Upper lobe of left lung (tissue), 6 donors: ENCODE measurements around the gene SELP. TPM values are rescaled to one million over a fixed set of nuclear protein-coding genes. Genes with fewer than 3 reads are reported as not detected.
A peak's percentile ranks its signal among the peaks of the same experiment; 100 is the strongest.

Experiments
- ATAC-seq, 2 donors: fragments of 200-7000 bp; cut with Tn5 transposase; one replicate each; pipeline ENCODE4 v1.9.1; 2022; ENCODE audit warnings: mild to moderate bottlenecking in 2 of 2, moderate library complexity in 2 of 2; ENCODE audit not compliant: low FRiP score in 2 of 2
- DNase-seq, 2 donors: peaks; one replicate each; pipeline ENCODE4 v3.0.0-alpha.2; 2019 to 2020
- H3K27ac ChIP-seq, 4 donors: fragments of 200-600 bp; sonication (generic); one replicate each; pipeline ENCODE4 v1.5.1; 2016 to 2019
- H3K27me3 ChIP-seq, 4 donors: fragments of 200-600 bp; sonication (generic); one replicate each; pipeline ENCODE4 v1.5.1; 2017 to 2019
- H3K36me3 ChIP-seq, 4 donors: fragments of 200-600 bp; sonication (generic); one replicate each; pipeline ENCODE4 v1.5.1; 2016 to 2019
- H3K4me1 ChIP-seq, 4 donors: fragments of 200-600 bp; sonication (generic); one replicate each; pipeline ENCODE4 v1.5.1; 2018 to 2019
- H3K4me3 ChIP-seq, 4 donors: fragments of 200-600 bp; sonication (generic); one replicate each; pipeline ENCODE4 v1.5.1; 2017 to 2019; ENCODE audit warnings: mild to moderate bottlenecking in 2 of 4, moderate library complexity in 1 of 4
- H3K9me3 ChIP-seq, 4 donors: fragments of 200-600 bp; sonication (generic); one replicate each; pipeline ENCODE4 v1.5.1; 2018 to 2019
- EP300 ChIP-seq, 4 donors: sonication (generic); formaldehyde crosslinking; IDR thresholded peaks; one replicate each; pipeline ENCODE4 v1.5.1; 2017; ENCODE audit warnings: antibody characterized with exemption in 4 of 4, control low read depth in 2 of 4
- POLR2A ChIP-seq, 4 donors: fragments of 450-650 bp; IDR thresholded peaks; one replicate each; pipeline ENCODE4 v1.5.1; 2016 to 2017; ENCODE audit warnings: antibody characterized with exemption in 4 of 4, mild to moderate bottlenecking in 2 of 4
- POLR2AphosphoS5 ChIP-seq, 2 donors: sonication (generic); formaldehyde crosslinking; IDR thresholded peaks; one replicate each; pipeline ENCODE4 v1.5.1; 2017; ENCODE audit warnings: antibody characterized with exemption in 2 of 2
- WGBS, 2 donors: methylation state at CpG; one replicate each; pipeline ENCODE4 v1.1.5; 2017 to 2018; 5-methylcytosine and 5-hydroxymethylcytosine counted together
- total RNA-seq, 6 donors: library from RNA; depleted of rRNA in 4 of 6; stranded (reverse); fragments of >200 nt in 4 of 6; gene quantifications; one replicate each; pipeline versions ENCODE4 v1.1.0 to v1.2.1, GENCODE V29; 2016 to 2021
- TF ChIP-seq, protein P1 (sequence below), 6 experiments: fragments of 450-650 bp in 4 of 6; fragments of 200-600 bp in 2 of 6; sonication (generic) in 2 of 6; IDR thresholded peaks; one replicate each; pipeline ENCODE4 v1.5.1; 2016 to 2019; ENCODE audit warnings: antibody characterized with exemption in 6 of 6
- donor health status: DM: no; HTN: no; CAD: no; lungs with moderate emphysema.
- donor health status: DM: no; HTN: yes; CAD: no; lungs with severe emphysema.

SELP gene
- total RNA-seq, 6 donors from 2014 or later = 1.0 to 40.4 (median 7.6) TPM

DNA sequence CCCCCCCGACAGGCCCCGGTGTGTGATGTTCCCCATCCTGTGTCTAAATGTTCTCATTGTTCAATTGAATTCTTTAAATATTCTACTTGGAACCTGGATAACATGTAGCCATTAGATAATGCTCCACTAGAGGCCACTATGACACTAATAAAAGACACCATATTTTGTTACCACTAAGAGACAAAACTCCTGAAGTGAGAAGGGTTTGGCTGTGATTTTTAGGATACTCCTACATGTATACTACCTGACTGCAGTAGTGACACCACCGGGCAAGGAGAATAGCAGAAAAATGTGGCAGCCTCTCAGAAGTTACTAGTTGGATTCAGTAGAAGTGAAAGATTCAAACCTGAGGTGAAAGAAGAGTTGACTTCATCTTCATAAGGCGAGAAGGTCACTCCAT, 79.6 kb downstream of the SELP start:
- no peak overlapping the region for H3K4me3 ChIP-seq
- TF ChIP-seq, protein P1, sequence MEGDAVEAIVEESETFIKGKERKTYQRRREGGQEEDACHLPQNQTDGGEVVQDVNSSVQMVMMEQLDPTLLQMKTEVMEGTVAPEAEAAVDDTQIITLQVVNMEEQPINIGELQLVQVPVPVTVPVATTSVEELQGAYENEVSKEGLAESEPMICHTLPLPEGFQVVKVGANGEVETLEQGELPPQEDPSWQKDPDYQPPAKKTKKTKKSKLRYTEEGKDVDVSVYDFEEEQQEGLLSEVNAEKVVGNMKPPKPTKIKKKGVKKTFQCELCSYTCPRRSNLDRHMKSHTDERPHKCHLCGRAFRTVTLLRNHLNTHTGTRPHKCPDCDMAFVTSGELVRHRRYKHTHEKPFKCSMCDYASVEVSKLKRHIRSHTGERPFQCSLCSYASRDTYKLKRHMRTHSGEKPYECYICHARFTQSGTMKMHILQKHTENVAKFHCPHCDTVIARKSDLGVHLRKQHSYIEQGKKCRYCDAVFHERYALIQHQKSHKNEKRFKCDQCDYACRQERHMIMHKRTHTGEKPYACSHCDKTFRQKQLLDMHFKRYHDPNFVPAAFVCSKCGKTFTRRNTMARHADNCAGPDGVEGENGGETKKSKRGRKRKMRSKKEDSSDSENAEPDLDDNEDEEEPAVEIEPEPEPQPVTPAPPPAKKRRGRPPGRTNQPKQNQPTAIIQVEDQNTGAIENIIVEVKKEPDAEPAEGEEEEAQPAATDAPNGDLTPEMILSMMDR (IDR thresholded peaks at IDR 0.05) = peak in 3 of 6 experiments; percentile 42 to 47 (median 44)
- TF ChIP-seq POLR2A (IDR thresholded peaks at IDR 0.05) = no peak
- no peak for TF ChIP-seq EP300 (IDR thresholded peaks at IDR 0.05)
- TF ChIP-seq POLR2AphosphoS5 (IDR thresholded peaks at IDR 0.05) = no peak
- no peak overlapping the region for H3K27ac ChIP-seq
- no peaks in the 10 kb centered on the region for H3K4me1 ChIP-seq
- DNase-seq = no peak
- H3K9me3 ChIP-seq = no peaks in the 10 kb centered on the region
- peaks cover 0 to 2% (median 0%) of the 10 kb centered on the region in 4 donors for H3K36me3 ChIP-seq
- WGBS, 2 donors = 29 to 33% methylated on average over 4 of the region's 4 CpGs
- H3K27me3 ChIP-seq = no peaks in the 10 kb centered on the region
- ATAC-seq = peak in 1 of 2 donors; percentile 72

DNA sequence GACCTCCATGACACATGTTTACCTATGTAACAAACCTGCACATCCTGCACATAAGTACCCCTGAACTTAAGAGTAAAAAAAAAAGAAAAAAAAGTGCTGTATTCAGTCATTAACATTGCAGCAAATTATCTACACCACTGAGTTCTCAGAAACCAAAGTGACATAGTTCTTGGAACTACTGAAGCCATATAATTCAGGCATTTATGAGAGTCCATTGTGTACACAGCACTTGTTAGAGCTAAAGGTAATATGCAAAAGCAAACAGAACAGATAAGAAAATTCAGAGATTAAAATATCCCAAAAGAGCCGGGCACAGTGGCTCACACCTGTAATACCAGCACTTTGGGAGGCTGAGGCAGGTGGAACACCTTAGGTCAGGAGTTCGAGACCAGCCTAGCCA, 81.6 kb downstream of the SELP start:
- Histone ChIP-seq H3K27ac (no peak overlapping the region), H3K27me3 (no peaks in the 10 kb centered on the region), H3K9me3 (no peaks in the 10 kb centered on the region), H3K4me3 (no peak overlapping the region), H3K36me3 (peaks cover 0 to 2% (median 0%) of the 10 kb centered on the region in 4 donors), H3K4me1 (no peaks in the 10 kb centered on the region)
- ATAC-seq (no peak), DNase-seq (no peak)
- WGBS, 2 donors = 61 to 64% methylated on average over 2 of the region's 2 CpGs
- TF ChIP-seq, protein P1 (IDR thresholded peaks at IDR 0.05) = no peak
- TF ChIP-seq EP300 (IDR thresholded peaks at IDR 0.05) (no peak), POLR2A (IDR thresholded peaks at IDR 0.05) (no peak), POLR2AphosphoS5 (IDR thresholded peaks at IDR 0.05) (no peak)

DNA sequence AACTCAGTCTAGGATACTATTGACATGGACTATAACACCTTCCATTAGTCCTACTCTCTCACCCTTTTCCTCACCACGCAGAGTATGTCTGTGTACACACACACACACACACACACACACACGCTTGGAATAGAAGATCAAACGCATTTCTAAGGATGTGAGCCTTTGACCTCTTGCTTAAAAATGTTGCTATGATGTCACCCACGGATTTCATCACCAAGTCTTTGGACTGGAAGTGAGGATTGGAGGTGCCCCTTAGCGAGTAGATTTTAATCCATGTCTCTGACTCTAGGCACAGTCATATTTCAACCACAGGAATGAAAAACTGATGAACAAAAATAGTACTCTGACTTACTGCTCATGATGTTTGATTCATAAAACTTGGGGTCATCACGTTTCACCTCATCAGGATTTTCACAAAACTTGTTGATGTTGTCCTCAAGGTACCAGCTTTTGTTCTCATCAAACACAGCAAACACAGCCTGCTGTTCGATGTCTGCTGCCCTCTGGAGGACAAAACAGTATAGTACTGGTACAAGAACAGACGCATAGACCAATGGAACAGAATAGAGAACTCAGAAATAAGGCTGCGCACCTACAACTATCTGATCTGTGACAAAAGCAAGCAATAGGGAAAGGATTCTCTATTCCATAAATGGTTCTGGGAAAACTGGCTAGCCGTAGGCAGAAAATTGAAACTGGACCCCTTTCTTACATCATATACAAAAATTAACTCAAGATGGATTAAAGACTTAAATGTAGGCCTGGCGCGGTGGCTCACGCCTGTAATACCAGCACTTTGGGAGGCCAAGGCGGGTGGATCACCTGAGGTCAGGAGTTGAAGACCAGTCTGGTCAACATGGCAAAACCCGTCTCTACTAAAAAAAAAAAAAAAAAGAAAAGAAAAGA, 83.6 kb downstream of the SELP start:
- no peaks in the 10 kb centered on the region for H3K27me3 ChIP-seq
- no peaks in the 10 kb centered on the region for H3K9me3 ChIP-seq
- 54 to 57% methylated on average over 15 of the region's 15 CpGs for WGBS, 2 donors
- no peak for TF ChIP-seq EP300 (IDR thresholded peaks at IDR 0.05)
- TF ChIP-seq POLR2A (IDR thresholded peaks at IDR 0.05) = no peak
- TF ChIP-seq, protein P1 (IDR thresholded peaks at IDR 0.05) = peak; percentile 56 to 85 (median 72)
- peak in 1 of 2 donors; percentile 53 for TF ChIP-seq POLR2AphosphoS5 (IDR thresholded peaks at IDR 0.05)
- DNase-seq (peak in 1 of 2 donors; percentile 51), ATAC-seq (peak; percentile 89 to 92)
- no peaks in the 10 kb centered on the region for H3K4me1 ChIP-seq
- no peak overlapping the region for H3K27ac ChIP-seq
- H3K4me3 ChIP-seq = no peak overlapping the region
- peaks cover 0 to 2% (median 0%) of the 10 kb centered on the region in 4 donors for H3K36me3 ChIP-seq

DNA sequence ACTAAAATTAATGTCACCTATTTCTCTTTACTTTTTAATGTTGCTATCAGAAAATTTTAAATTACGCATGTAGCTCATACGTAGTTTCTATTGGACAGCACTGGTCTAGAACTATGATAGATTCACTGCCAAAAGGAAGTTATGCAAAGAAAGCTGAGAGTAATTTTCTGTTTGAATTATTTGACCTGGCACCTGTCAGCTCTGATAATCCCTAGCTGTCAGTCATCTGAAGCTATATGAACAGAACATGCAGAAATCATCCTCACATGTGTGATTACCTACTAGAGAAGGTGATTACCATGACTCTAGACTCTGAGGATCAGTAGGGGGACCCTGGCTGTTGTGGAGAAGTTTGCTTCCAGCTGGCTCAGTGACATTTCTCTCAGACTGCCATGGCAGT, 84.5 kb downstream of the SELP start:
- H3K4me1 ChIP-seq = no peaks in the 10 kb centered on the region
- no peak overlapping the region for H3K4me3 ChIP-seq
- ATAC-seq (no peak), DNase-seq (no peak)
- TF ChIP-seq POLR2AphosphoS5 (IDR thresholded peaks at IDR 0.05) (no peak), POLR2A (IDR thresholded peaks at IDR 0.05) (no peak)
- TF ChIP-seq, protein P1 (IDR thresholded peaks at IDR 0.05) = no peak
- no peaks in the 10 kb centered on the region for H3K9me3 ChIP-seq
- H3K27ac ChIP-seq = no peak overlapping the region
- peaks cover 0 to 2% (median 0%) of the 10 kb centered on the region in 4 donors for H3K36me3 ChIP-seq
- H3K27me3 ChIP-seq = no peaks in the 10 kb centered on the region
- 72 to 75% methylated on average over 2 of the region's 2 CpGs for WGBS, 2 donors
